BJ (cell line): ENCODE data around the gene KRR1. TPM values are rescaled to one million over a fixed set of nuclear protein-coding genes. Genes with fewer than 3 reads are reported as not detected.

ENCODE experiments used
- CTCF ChIA-PET: fragments of 350-600 bp; formaldehyde crosslinking; extraction: SDS; loops from one replicate; lab custom pipeline; 2021; ENCODE audit warnings: antibody characterized with exemption, inconsistent platforms; lab: Yijun Ruan, JAX
- POLR2A ChIA-PET: fragments of 300-600 bp; sonication (Branson Sonifier 250); formaldehyde crosslinking; extraction: SDS; loops from one replicate; lab custom pipeline; 2021; ENCODE audit warnings: antibody characterized with exemption; lab: Charles Lee
- DNase-seq: peaks from one replicate; pipeline ENCODE4 v3.0.0-alpha.2; 2011; ENCODE audit warnings: low read depth
- H3K27me3 ChIP-seq: 2 replicates; pipeline ENCODE4 v1.6.0; 2011; ENCODE audit warnings: low read length; ENCODE audit not compliant: control insufficient read depth, insufficient read depth
- H3K36me3 ChIP-seq: 2 replicates; pipeline ENCODE4 v1.5.1; 2011; ENCODE audit warnings: low read length; ENCODE audit not compliant: control insufficient read depth, insufficient read depth
- H3K4me3 ChIP-seq: 2 replicates; pipeline ENCODE4 v1.5.1; 2011; ENCODE audit warnings: low read depth, mild to moderate bottlenecking, control low read depth, low read length
- CTCF ChIP-seq: IDR thresholded peaks from 2 replicates; pipeline ENCODE4 v1.5.1; 2011; ENCODE audit warnings: low read depth, mild to moderate bottlenecking, control low read depth, inconsistent platforms, low read length, moderate library complexity; ENCODE audit not compliant: insufficient read depth
- polyA plus RNA-seq: library from polyadenylated mRNA; depleted of rRNA; stranded (reverse); fragments of >200 nt; gene quantifications from 2 replicates; pipeline ENCODE4 v1.2.3, GENCODE V29; 2011

The KRR1 gene
- polyA plus RNA-seq, 1 experiment = 10.4 TPM

- H3K4me3 ChIP-seq = peak overlapping the region; percentile 42
- no peaks in the 10 kb centered on the region for H3K27me3 ChIP-seq
- ChIA-PET CTCF (interaction anchor here (1.0 to 7.3 kb wide), 4 partner anchors 25 to 145 kb away, joined by 3 to 28 read pairs (median 4); partner anchors contain the start of genes GLIPR1L1 and GLIPR1L2), POLR2A (interaction anchor here (0.7 to 1.5 kb wide), 3 partner anchors 24 to 150 kb away, joined by 3 to 4 read pairs (median 3); partner anchors contain the start of gene CAPS2)
- H3K36me3 ChIP-seq = no peaks in the 10 kb centered on the region
- TF ChIP-seq CTCF = no peak
- peak; percentile 76 for DNase-seq
Observed at GRCh38 chr12:75479963-75480461, 31.4 kb downstream of the KRR1 start.

GRCh38 chr12:75478116-75478794 is 33.2 kb downstream of the KRR1 start:
- Histone ChIP-seq H3K4me3 (no peak overlapping the region), H3K27me3 (no peaks in the 10 kb centered on the region), H3K36me3 (no peaks in the 10 kb centered on the region)
- DNase-seq = no peak
- CTCF ChIA-PET = interaction anchor here (1.2 to 1.4 kb wide), 2 partner anchors 22 to 40 kb away, joined by 5 read pairs; no protein-coding TSS in a partner anchor
- POLR2A ChIA-PET = no interaction called here
- TF ChIP-seq CTCF = no peak

GRCh38 chr12:75477137-75477536 is 34.3 kb downstream of the KRR1 start:
- DNase-seq = no peak
- Histone ChIP-seq H3K36me3 (no peaks in the 10 kb centered on the region), H3K4me3 (no peak overlapping the region), H3K27me3 (no peaks in the 10 kb centered on the region)
- POLR2A ChIA-PET = no interaction called here
- CTCF ChIA-PET = interaction anchor here (0.8 kb wide), 1 partner anchor 85 kb away, joined by 3 read pairs; no protein-coding TSS in a partner anchor
- no peak for TF ChIP-seq CTCF

GRCh38 chr12:75476071-75476470 is 35.3 kb downstream of the KRR1 start:
- H3K36me3 ChIP-seq = no peaks in the 10 kb centered on the region
- POLR2A ChIA-PET = no interaction called here
- H3K27me3 ChIP-seq = no peaks in the 10 kb centered on the region
- TF ChIP-seq CTCF = no peak
- H3K4me3 ChIP-seq = no peak overlapping the region
- no peak for DNase-seq
- CTCF ChIA-PET = no interaction called here

GRCh38 chr12:75474116-75474515 is 37.3 kb downstream of the KRR1 start:
- ChIA-PET CTCF (interaction anchor here (1.0 kb wide), 1 partner anchor 83 kb away, joined by 3 read pairs; the partner anchor contains the start of gene GLIPR1L2), POLR2A (no interaction called here)
- TF ChIP-seq CTCF = no peak
- DNase-seq = no peak
- no peaks in the 10 kb centered on the region for H3K27me3 ChIP-seq
- no peaks in the 10 kb centered on the region for H3K36me3 ChIP-seq
- H3K4me3 ChIP-seq = no peak overlapping the region
